ENCODE data around the gene SCN5A. TPM values are rescaled to one million over a fixed set of nuclear protein-coding genes. Genes with fewer than 3 reads are reported as not detected.
A peak's percentile ranks its signal among the peaks of the same experiment; 100 is the strongest.

The SCN5A gene
- total RNA-seq, 1 donor from 2014 or later: 3.5 TPM

- peaks cover 6% of the 10 kb centered on the region for H3K4me1 Mint-ChIP-seq (ENCODE audit: unreplicated experiment)
- no peak overlapping the region for H3K4me3 Mint-ChIP-seq
- H3K36me3 Mint-ChIP-seq: peaks cover under 1% of the 10 kb centered on the region
- DNase-seq (ENCODE audit: extremely low spot score, unreplicated experiment): no peak
- no peaks in the 10 kb centered on the region for H3K27me3 Mint-ChIP-seq
- no peaks in the 10 kb centered on the region for H3K9me3 Mint-ChIP-seq
- TF ChIP-seq CTCF (conservative IDR thresholded peaks at IDR 0.05): peak; percentile 94
- H3K27ac Mint-ChIP-seq: no peak overlapping the region
Measured at GRCh38 chr3:38521391-38521987, 128.0 kb downstream of the SCN5A start.

DNA sequence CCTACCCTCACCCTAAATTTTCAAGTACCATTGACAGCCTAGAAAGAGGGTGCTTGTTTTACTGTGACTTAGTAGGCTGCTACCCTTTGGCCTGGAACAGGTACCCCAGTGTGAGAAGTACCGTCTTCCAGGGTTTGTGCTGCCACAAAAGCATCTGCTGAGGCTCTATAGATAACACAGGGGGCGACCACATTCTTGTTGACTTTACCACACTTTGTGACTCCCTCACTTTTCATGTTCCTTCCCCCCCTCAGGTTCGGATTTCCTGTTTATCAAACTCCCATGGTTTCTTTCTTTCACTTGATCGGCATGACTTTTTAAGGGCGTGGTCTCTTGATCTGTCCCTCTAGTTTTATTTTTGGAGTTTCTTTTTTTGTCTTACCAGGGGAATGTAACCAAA is 129.8 kb downstream of the SCN5A start:
- Mint-ChIP-seq H3K9me3 (no peaks in the 10 kb centered on the region), H3K4me1 (ENCODE audit: unreplicated experiment) (peaks cover 6% of the 10 kb centered on the region), H3K27me3 (no peaks in the 10 kb centered on the region), H3K36me3 (no peaks in the 10 kb centered on the region), H3K4me3 (no peak overlapping the region), H3K27ac (no peak overlapping the region)
- DNase-seq (ENCODE audit: extremely low spot score, unreplicated experiment): no peak
- no peak for TF ChIP-seq CTCF (conservative IDR thresholded peaks at IDR 0.05)

- peaks cover 4% of the 10 kb centered on the region for H3K36me3 Mint-ChIP-seq
- no peaks in the 10 kb centered on the region for H3K9me3 Mint-ChIP-seq
- no peak overlapping the region for H3K27ac Mint-ChIP-seq
- H3K4me1 Mint-ChIP-seq (ENCODE audit: unreplicated experiment): peaks cover 6% of the 10 kb centered on the region
- no peak overlapping the region for H3K4me3 Mint-ChIP-seq
- no peak for TF ChIP-seq CTCF (conservative IDR thresholded peaks at IDR 0.05)
- DNase-seq (ENCODE audit: extremely low spot score, unreplicated experiment): no peak
- H3K27me3 Mint-ChIP-seq: no peaks in the 10 kb centered on the region
Measured at GRCh38 chr3:38519000-38519399, 130.5 kb downstream of the SCN5A start.

DNA sequence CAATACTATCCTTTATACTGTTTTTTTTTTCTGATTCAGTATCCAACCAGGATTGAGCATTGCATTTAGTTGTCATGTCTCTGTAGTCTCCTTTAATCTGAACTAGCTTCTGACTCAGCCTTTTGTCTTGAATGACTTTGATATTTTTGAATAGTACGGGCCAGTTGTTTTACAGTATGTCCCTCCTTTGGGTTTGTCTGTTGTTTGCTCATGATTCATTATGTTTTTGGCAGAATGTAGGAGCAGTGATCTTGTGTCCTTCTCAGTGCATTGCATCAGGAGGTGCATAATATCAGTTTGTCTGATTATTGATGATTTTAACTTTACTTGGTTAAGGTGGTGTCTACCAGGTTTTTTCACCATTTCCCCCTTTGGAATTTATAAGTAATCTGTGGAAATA is 132.8 kb downstream of the SCN5A start:
- Mint-ChIP-seq H3K27ac (no peak overlapping the region), H3K27me3 (no peaks in the 10 kb centered on the region), H3K4me3 (no peak overlapping the region), H3K4me1 (ENCODE audit: unreplicated experiment) (peaks cover 6% of the 10 kb centered on the region), H3K9me3 (no peaks in the 10 kb centered on the region), H3K36me3 (peaks cover 5% of the 10 kb centered on the region)
- DNase-seq (ENCODE audit: extremely low spot score, unreplicated experiment): no peak
- no peak for TF ChIP-seq CTCF (conservative IDR thresholded peaks at IDR 0.05)

DNA sequence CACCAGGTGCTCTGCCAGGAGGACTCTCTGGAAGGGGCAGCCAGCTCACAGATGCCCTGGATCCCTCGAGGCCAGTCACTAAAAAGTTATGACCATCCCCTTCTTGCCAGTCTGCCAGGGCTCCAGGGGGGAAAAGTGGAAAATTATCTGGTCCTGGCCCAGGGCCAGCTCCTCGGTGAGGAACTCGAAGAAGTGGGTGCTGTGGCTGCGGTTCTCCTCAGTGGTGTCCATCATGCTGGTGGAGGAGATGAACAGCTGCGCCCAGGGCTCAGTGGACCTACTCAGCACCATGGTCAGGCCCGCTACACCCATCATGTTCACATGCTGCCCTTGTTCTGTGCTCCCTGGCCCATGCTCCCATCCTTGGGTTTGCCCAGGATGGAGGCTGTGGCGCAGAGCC is 134.1 kb downstream of the SCN5A start:
- no peaks in the 10 kb centered on the region for H3K27me3 Mint-ChIP-seq
- TF ChIP-seq CTCF (conservative IDR thresholded peaks at IDR 0.05): no peak
- H3K36me3 Mint-ChIP-seq: peaks cover 5% of the 10 kb centered on the region
- no peak overlapping the region for H3K4me3 Mint-ChIP-seq
- H3K27ac Mint-ChIP-seq: no peak overlapping the region
- H3K9me3 Mint-ChIP-seq: no peaks in the 10 kb centered on the region
- no peak for DNase-seq (ENCODE audit: extremely low spot score, unreplicated experiment)
- H3K4me1 Mint-ChIP-seq (ENCODE audit: unreplicated experiment): peaks cover 6% of the 10 kb centered on the region

- DNase-seq (ENCODE audit: extremely low spot score, unreplicated experiment): no peak
- Mint-ChIP-seq H3K27ac (no peak overlapping the region), H3K27me3 (no peaks in the 10 kb centered on the region), H3K4me1 (ENCODE audit: unreplicated experiment) (no peaks in the 10 kb centered on the region), H3K9me3 (no peaks in the 10 kb centered on the region), H3K36me3 (peaks cover 13% of the 10 kb centered on the region), H3K4me3 (no peak overlapping the region)
- no peak for TF ChIP-seq CTCF (conservative IDR thresholded peaks at IDR 0.05)
Measured at GRCh38 chr3:38511546-38511945, 137.9 kb downstream of the SCN5A start.
